ENCODE measurements around the gene KCNK3.

KCNK3 gene

DNA sequence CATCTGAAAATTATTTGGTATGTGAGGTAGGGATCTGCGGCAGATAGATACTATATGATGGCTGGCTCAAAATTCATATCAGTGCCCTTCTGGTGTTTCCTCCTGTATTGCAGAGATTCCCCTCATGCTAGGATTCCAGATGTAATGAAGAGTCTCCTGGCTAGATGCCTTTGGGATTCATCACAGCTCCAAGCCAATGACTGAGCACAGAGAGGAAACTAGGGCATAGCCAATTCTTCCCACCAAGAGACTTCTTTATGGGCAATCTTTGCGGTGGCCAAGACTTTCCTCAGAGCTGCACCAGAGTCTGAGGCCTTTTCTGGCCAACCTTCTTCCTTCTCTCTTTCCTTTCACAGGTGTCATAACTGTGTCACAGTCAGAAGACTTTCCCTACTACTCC lies 25.9 kb upstream of the KCNK3 start:
- no peak overlapping the region for H3K4me3 ChIP-seq (replicated peaks; ENCODE audit: low read depth, low read length)
- DNase-seq (ENCODE audit: extremely low read depth, low read depth) = no peak
- TF ChIP-seq, protein P1, sequence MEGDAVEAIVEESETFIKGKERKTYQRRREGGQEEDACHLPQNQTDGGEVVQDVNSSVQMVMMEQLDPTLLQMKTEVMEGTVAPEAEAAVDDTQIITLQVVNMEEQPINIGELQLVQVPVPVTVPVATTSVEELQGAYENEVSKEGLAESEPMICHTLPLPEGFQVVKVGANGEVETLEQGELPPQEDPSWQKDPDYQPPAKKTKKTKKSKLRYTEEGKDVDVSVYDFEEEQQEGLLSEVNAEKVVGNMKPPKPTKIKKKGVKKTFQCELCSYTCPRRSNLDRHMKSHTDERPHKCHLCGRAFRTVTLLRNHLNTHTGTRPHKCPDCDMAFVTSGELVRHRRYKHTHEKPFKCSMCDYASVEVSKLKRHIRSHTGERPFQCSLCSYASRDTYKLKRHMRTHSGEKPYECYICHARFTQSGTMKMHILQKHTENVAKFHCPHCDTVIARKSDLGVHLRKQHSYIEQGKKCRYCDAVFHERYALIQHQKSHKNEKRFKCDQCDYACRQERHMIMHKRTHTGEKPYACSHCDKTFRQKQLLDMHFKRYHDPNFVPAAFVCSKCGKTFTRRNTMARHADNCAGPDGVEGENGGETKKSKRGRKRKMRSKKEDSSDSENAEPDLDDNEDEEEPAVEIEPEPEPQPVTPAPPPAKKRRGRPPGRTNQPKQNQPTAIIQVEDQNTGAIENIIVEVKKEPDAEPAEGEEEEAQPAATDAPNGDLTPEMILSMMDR (IDR thresholded peaks at IDR 0.05; ENCODE audit: low read depth, low read length, missing control alignments) = no peak

DNA sequence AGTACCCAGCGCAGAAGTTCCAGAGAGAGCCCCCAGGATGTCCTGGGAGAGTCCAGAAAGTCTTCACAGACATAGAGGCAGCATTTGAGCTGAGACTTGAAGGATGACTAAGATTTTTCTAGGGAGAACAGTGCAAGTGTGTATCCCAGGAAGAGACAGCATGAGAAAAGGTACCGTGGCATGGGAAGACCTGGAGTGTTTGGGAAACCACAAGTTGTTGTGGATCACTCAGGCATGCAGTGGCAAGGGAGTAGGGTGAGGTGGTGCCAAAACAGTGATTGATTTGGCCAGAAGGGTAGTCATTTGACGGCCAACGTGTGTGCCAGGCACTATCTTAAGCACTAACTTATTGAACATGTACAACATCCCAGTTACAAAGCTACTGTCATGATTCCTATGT lies 24.5 kb upstream of the KCNK3 start:
- TF ChIP-seq, protein P1 (IDR thresholded peaks at IDR 0.05; ENCODE audit: low read depth, low read length, missing control alignments) = no peak
- H3K4me3 ChIP-seq (replicated peaks; ENCODE audit: low read depth, low read length) = no peak overlapping the region
- DNase-seq (ENCODE audit: extremely low read depth, low read depth) = no peak

DNA sequence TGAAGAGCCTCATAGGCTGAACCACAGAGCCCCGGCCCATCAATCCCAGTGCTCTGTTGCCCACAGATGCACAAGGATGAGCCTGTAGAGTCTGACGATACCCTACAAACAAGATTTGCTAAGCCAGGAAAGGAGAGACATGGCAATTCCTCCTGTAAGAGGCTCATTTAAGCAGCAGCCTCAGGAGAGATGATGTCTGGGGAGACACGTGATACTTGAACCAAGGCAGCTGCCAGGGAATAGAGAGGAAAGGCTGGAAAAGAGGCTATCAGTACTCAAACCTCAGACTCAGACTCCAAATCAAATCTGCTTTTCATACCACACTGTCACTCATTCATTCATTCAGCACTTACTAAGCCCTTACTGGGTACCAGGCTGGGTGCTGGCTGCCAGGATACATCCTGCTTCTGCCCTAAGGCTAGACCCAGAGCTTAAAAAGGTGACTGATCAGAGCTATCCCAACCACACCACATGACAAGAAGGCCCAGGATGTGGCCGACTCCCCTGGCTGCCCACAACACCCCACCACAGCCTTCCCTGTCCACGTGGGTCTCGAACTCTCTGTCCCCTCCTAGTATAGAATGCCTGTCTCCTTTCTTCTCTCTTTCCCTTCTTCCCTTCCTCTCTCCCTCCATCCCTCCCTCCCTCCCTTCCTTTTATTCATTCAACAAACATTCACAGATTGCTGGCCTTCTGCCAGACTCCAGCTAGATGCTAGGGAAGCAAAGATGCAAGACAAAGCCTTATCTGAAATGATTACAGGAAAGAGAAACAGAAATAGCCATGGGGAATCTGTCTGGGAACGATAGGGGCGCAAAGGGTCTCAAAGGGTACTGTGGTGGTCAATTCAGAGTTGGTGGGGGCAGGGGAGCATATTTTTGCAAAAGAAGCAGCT lies 23.4 kb upstream of the KCNK3 start:
- TF ChIP-seq, protein P1 (IDR thresholded peaks at IDR 0.05; ENCODE audit: low read depth, low read length, missing control alignments) = no peak
- no peak for DNase-seq (ENCODE audit: extremely low read depth, low read depth)
- H3K4me3 ChIP-seq (replicated peaks; ENCODE audit: low read depth, low read length) = no peak overlapping the region

DNA sequence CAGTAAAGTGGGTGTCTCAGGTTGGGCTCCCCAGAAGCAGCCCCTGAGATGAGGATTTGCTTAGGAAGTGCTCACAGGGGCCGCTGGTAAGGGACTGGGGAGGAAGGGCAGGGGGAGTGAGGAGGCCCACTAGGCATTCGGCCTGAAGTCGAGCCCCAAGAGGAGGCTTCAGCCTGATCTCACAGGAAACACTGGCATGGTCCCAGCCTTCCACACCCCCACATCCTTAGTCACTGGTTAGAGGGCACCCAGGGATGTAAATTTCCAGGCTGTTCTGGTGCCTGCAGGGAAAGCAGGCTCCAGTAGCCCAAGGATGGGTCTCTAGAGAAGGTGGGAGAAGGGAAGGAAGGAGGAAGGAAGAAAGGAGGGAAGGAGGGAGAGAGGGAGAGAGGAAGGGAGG lies 22.4 kb upstream of the KCNK3 start:
- TF ChIP-seq, protein P1 (IDR thresholded peaks at IDR 0.05; ENCODE audit: low read depth, low read length, missing control alignments) = no peak
- no peak for DNase-seq (ENCODE audit: extremely low read depth, low read depth)
- no peak overlapping the region for H3K4me3 ChIP-seq (replicated peaks; ENCODE audit: low read depth, low read length)

DNA sequence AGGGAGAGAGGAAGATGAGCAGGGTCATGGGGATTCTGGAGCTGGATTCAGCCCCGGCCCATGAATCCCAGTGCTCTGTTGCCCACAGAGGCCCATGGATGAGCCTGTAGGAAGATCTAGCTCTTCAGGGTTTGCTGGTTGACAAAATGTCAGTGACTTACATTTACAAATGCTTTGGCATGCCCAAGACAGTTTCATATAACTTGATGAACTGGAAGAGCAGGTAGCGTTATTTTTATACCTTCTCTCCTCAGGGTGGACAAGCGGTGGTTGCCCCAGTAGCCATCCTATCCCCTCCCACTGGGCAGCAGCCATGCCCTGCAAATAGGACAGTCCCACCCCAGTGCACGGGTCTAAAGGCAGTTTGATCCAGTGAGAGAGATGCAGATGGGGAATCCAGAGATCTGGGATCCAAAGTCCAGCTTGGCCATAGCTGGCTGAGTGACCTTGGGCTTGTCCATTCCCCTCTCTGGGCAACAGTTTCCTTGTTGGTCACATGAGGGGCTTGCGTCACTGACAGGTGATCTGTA lies 21.5 kb upstream of the KCNK3 start:
- no peak for DNase-seq (ENCODE audit: extremely low read depth, low read depth)
- no peak overlapping the region for H3K4me3 ChIP-seq (replicated peaks; ENCODE audit: low read depth, low read length)
- TF ChIP-seq, protein P1 (IDR thresholded peaks at IDR 0.05; ENCODE audit: low read depth, low read length, missing control alignments) = no peak

DNA sequence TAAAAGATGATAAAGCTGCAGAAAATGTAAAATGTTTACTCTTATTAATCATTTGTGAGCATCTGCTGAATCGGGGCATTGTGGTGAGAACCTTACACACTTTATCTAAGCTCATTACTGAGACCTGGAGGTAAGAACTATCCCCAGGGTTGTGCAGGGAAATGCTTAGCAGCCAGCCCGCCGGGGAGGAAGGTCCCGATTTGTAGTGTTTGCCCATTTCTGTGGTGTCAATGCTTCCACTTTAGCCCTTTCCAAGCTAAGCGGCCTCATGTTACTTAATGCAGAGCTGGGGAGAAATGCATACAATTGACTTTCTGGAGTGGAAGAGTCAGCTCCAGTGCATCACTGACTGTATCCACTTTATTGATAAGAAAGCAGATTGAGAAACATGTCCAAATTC lies 20.8 kb upstream of the KCNK3 start:
- TF ChIP-seq, protein P1 (IDR thresholded peaks at IDR 0.05; ENCODE audit: low read depth, low read length, missing control alignments) = no peak
- H3K4me3 ChIP-seq (replicated peaks; ENCODE audit: low read depth, low read length) = no peak overlapping the region
- DNase-seq (ENCODE audit: extremely low read depth, low read depth) = no peak
